ENCODE measurements around the gene NEDD9.

NEDD9 gene

GRCh38 chr6:11217360-11218101 lies 14.9 kb downstream of the NEDD9 start:
- peak; percentile 84 for DNase-seq (ENCODE audit: low spot score)

GRCh38 chr6:11215773-11216172 lies 16.7 kb downstream of the NEDD9 start:
- peak; percentile 86 for DNase-seq (ENCODE audit: low spot score)

- no peak for DNase-seq (ENCODE audit: low spot score)
Measured at GRCh38 chr6:11214901-11215300, 17.6 kb downstream of the NEDD9 start.

GRCh38 chr6:11214084-11214833 lies 18.2 kb downstream of the NEDD9 start:
- no peak for DNase-seq (ENCODE audit: low spot score)

GRCh38 chr6:11213422-11214021 lies 18.9 kb downstream of the NEDD9 start:
- DNase-seq (ENCODE audit: low spot score): no peak

GRCh38 chr6:11212664-11213063 lies 19.8 kb downstream of the NEDD9 start:
- peak; percentile 75 for DNase-seq (ENCODE audit: low spot score)

GRCh38 chr6:11211254-11211653 lies 21.2 kb downstream of the NEDD9 start:
- DNase-seq (ENCODE audit: low spot score): no peak

- no peak for DNase-seq (ENCODE audit: low spot score)
Measured at GRCh38 chr6:11210386-11211138, 21.9 kb downstream of the NEDD9 start.

- DNase-seq (ENCODE audit: low spot score): peak; percentile 66
Measured at GRCh38 chr6:11209906-11210305, 22.6 kb downstream of the NEDD9 start.

- DNase-seq (ENCODE audit: low spot score): no peak
Measured at GRCh38 chr6:11209369-11209768, 23.1 kb downstream of the NEDD9 start.

GRCh38 chr6:11208854-11209253 lies 23.6 kb downstream of the NEDD9 start:
- no peak for DNase-seq (ENCODE audit: low spot score)

- DNase-seq (ENCODE audit: low spot score): no peak
Measured at GRCh38 chr6:11208267-11208666, 24.2 kb downstream of the NEDD9 start.

- DNase-seq (ENCODE audit: low spot score): peak; percentile 100
Measured at GRCh38 chr6:11207199-11207968, 25.1 kb downstream of the NEDD9 start.

GRCh38 chr6:11206576-11206975 lies 25.9 kb downstream of the NEDD9 start:
- peak; percentile 68 for DNase-seq (ENCODE audit: low spot score)

GRCh38 chr6:11204794-11205366 lies 27.6 kb downstream of the NEDD9 start:
- DNase-seq (ENCODE audit: low spot score): no peak

GRCh38 chr6:11204005-11204399 lies 28.5 kb downstream of the NEDD9 start:
- DNase-seq (ENCODE audit: low spot score): no peak

- no peak for DNase-seq (ENCODE audit: low spot score)
Measured at GRCh38 chr6:11203306-11204004, 29.0 kb downstream of the NEDD9 start.

- DNase-seq (ENCODE audit: low spot score): peak; percentile 48
Measured at GRCh38 chr6:11202513-11203305, 29.8 kb downstream of the NEDD9 start.

GRCh38 chr6:11201772-11202512 lies 30.5 kb downstream of the NEDD9 start:
- peak; percentile 68 for DNase-seq (ENCODE audit: low spot score)
